Stimulated activated CD4-positive, alpha-beta T cell treated with anti-CD3 and anti-CD28 coated beads, Interleukin-15, amount 100 ng/mL, for 48 hours (primary cell): ENCODE results near the gene JAKMIP2.
"Not testable (repeated sequence)": the region's sequence is repeated elsewhere in the genome, so short reads cannot be mapped to it uniquely, and the experiment has no call there.

Source experiments
- DNase-seq, 2 donors: peaks; one replicate each; pipeline ENCODE4 v3.0.0-alpha.2; 2020; ENCODE audit warnings: low read depth in 2 of 2

The JAKMIP2 gene

GRCh38 chr5:147658293-147658932 is 124.1 kb downstream of the JAKMIP2 start:
- no peak for DNase-seq

- no peak for DNase-seq
Observed at GRCh38 chr5:147648597-147648996, 133.9 kb downstream of the JAKMIP2 start.

GRCh38 chr5:147645197-147645596 is 137.3 kb downstream of the JAKMIP2 start:
- no peak for DNase-seq

- DNase-seq: no peak
Observed at GRCh38 chr5:147644460-147644859, 138.1 kb downstream of the JAKMIP2 start.

GRCh38 chr5:147643142-147643541 is 139.4 kb downstream of the JAKMIP2 start:
- no peak for DNase-seq

GRCh38 chr5:147642666-147643065 is 139.9 kb downstream of the JAKMIP2 start:
- DNase-seq: no peak

GRCh38 chr5:147639321-147639720 is 143.2 kb downstream of the JAKMIP2 start:
- no peak for DNase-seq

- no peak for DNase-seq
Observed at GRCh38 chr5:147636729-147636984, 145.9 kb downstream of the JAKMIP2 start.

GRCh38 chr5:147635882-147636728 is 146.4 kb downstream of the JAKMIP2 start:
- no peak for DNase-seq

GRCh38 chr5:147635439-147635838 is 147.1 kb downstream of the JAKMIP2 start:
- DNase-seq: not testable (repeated sequence)

GRCh38 chr5:147633173-147633572 is 149.4 kb downstream of the JAKMIP2 start:
- no peak for DNase-seq

- no peak for DNase-seq
Observed at GRCh38 chr5:147631428-147632003, 151.0 kb downstream of the JAKMIP2 start.

- DNase-seq: no peak
Observed at GRCh38 chr5:147629196-147629595, 153.3 kb downstream of the JAKMIP2 start.

GRCh38 chr5:147628058-147628895 is 154.3 kb downstream of the JAKMIP2 start:
- peak; percentile 4 to 35 for DNase-seq

- DNase-seq: no peak
Observed at GRCh38 chr5:147626464-147626863, 156.1 kb downstream of the JAKMIP2 start.

- no peak for DNase-seq
Observed at GRCh38 chr5:147621016-147621415, 161.5 kb downstream of the JAKMIP2 start.

- no peak for DNase-seq
Observed at GRCh38 chr5:147619281-147619878, 163.1 kb downstream of the JAKMIP2 start.

GRCh38 chr5:147617711-147618350 is 164.7 kb downstream of the JAKMIP2 start:
- no peak for DNase-seq

GRCh38 chr5:147617191-147617606 is 165.3 kb downstream of the JAKMIP2 start:
- DNase-seq: no peak

- no peak for DNase-seq
Observed at GRCh38 chr5:147616421-147616820, 166.1 kb downstream of the JAKMIP2 start.

- no peak for DNase-seq
Observed at GRCh38 chr5:147613359-147613758, 169.2 kb downstream of the JAKMIP2 start.
